SU-DHL-6 (cell line): ENCODE results near the gene SCN9A.

Experiments used
- H2AFZ ChIP-seq: fragments of 200-600 bp; sonication (generic); 2 replicates; pipeline ENCODE4 v1.6.1; 2014; ENCODE audit warnings: low read depth, mild to moderate bottlenecking, moderate library complexity, mixed read lengths, antibody characterized with exemption, low read length; ENCODE audit not compliant: severe bottlenecking
- H3F3A ChIP-seq: fragments of 200-600 bp; shearing (Covaris generic); 2 replicates; pipeline ENCODE4 v1.6.0; 2016; ENCODE audit warnings: antibody characterized with exemption, mild to moderate bottlenecking; ENCODE audit not compliant: insufficient read depth
- H3K27ac ChIP-seq: fragments of 200-600 bp; sonication (generic); 2 replicates; pipeline ENCODE4 v1.5.1; 2016; ENCODE audit warnings: low read depth, mild to moderate bottlenecking, low read length, moderate library complexity, mixed read lengths
- H3K27me3 ChIP-seq: fragments of 200-600 bp; sonication (generic), shearing (Covaris generic); 2 replicates; pipeline ENCODE4 v1.6.0; 2014; ENCODE audit warnings: mild to moderate bottlenecking, low read length
- H3K36me3 ChIP-seq: fragments of 200-600 bp; sonication (generic); 2 replicates; pipeline ENCODE4 v1.6.1; 2014; ENCODE audit warnings: mild to moderate bottlenecking, low read length, mixed read lengths
- H3K4me2 ChIP-seq: fragments of 300-600, 200-600 bp; shearing (Covaris generic), sonication (generic); 2 replicates; pipeline ENCODE4 v1.6.0; 2014; ENCODE audit warnings: low read length, low read depth, mild to moderate bottlenecking; ENCODE audit not compliant: poor library complexity, severe bottlenecking
- H3K4me3 ChIP-seq: fragments of 200-600 bp; sonication (generic); 2 replicates; pipeline ENCODE4 v1.5.1; 2014; ENCODE audit warnings: antibody characterized with exemption, low read length, mild to moderate bottlenecking, mixed read lengths; ENCODE audit not compliant: insufficient read depth, poor library complexity, severe bottlenecking
- H3K79me2 ChIP-seq: fragments of 200-600 bp; sonication (generic); 2 replicates; pipeline ENCODE4 v1.6.1; 2014; ENCODE audit warnings: mild to moderate bottlenecking, low read length, moderate library complexity; ENCODE audit not compliant: insufficient read depth
- H3K9ac ChIP-seq: fragments of 200-600 bp; sonication (generic); 2 replicates; pipeline ENCODE4 v1.7.0; 2014; ENCODE audit warnings: mild to moderate bottlenecking, low read length
- H3K9me2 ChIP-seq: fragments of 200-600 bp; sonication (generic); replicated peaks from 2 replicates; pipeline ENCODE4 v1.6.1; 2014; ENCODE audit warnings: low read length; ENCODE audit not compliant: insufficient read depth
- H3K9me3 ChIP-seq: fragments of 200-600 bp; sonication (generic); 2 replicates; pipeline ENCODE4 v1.6.1; 2014; ENCODE audit warnings: low read length, mixed read lengths; ENCODE audit not compliant: insufficient read depth
- H4K20me1 ChIP-seq: fragments of 200-600 bp; sonication (generic); 2 replicates; pipeline ENCODE4 v1.6.1; 2014; ENCODE audit warnings: low read depth, mild to moderate bottlenecking, antibody characterized with exemption, low read length, moderate library complexity, mixed read lengths
- EZH2phosphoT487 ChIP-seq: fragments of 200-600 bp; sonication (generic), shearing (Covaris generic); conservative IDR thresholded peaks from 2 replicates; pipeline ENCODE4 v1.6.1; 2018; ENCODE audit warnings: mild to moderate bottlenecking, antibody characterized with exemption, low read length, moderate library complexity, mixed read lengths
- TF ChIP-seq, protein P1 (sequence below): fragments of 200-600 bp; sonication (generic); IDR thresholded peaks from one replicate; pipeline ENCODE4 v1.5.1; 2017; ENCODE audit warnings: antibody characterized with exemption, mild to moderate bottlenecking, low read length, moderate library complexity; ENCODE audit not compliant: insufficient read depth, poor library complexity, severe bottlenecking

Gene SCN9A

DNA sequence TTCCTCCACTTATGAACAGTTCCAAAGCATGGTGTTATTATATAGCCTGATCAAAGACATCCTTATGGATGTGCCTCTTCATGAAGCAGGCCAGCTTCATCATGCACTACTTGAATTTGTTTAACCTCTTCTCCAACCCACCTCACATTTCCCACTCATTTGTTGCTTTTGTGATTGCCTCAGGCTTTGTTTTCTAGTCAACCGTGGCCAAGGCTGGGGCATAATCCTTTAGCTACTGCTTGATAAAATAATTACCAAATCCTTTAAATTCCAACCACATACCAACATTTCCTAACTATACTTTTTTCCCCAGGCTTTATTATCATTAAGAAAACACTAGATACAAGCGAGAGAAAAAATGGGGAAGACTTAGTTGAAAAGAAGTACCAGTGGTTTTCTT is 208.3 kb downstream of the SCN9A start:
- H3K27me3 ChIP-seq, result no peaks in the 10 kb centered on the region
- no peaks in the 10 kb centered on the region for H3F3A ChIP-seq
- no peak overlapping the region for H3K4me3 ChIP-seq
- no peaks in the 10 kb centered on the region; the same call in 1 of the 2 replicates for H4K20me1 ChIP-seq
- no peak overlapping the region for H3K27ac ChIP-seq
- H3K9me2 ChIP-seq, result no peaks in the 10 kb centered on the region
- H3K4me2 ChIP-seq, result no peak overlapping the region
- H3K79me2 ChIP-seq, result no peaks in the 10 kb centered on the region
- H3K36me3 ChIP-seq, result no peaks in the 10 kb centered on the region
- H2AFZ ChIP-seq, result no peak overlapping the region
- TF ChIP-seq EZH2phosphoT487, result no peak
- TF ChIP-seq, protein P1, sequence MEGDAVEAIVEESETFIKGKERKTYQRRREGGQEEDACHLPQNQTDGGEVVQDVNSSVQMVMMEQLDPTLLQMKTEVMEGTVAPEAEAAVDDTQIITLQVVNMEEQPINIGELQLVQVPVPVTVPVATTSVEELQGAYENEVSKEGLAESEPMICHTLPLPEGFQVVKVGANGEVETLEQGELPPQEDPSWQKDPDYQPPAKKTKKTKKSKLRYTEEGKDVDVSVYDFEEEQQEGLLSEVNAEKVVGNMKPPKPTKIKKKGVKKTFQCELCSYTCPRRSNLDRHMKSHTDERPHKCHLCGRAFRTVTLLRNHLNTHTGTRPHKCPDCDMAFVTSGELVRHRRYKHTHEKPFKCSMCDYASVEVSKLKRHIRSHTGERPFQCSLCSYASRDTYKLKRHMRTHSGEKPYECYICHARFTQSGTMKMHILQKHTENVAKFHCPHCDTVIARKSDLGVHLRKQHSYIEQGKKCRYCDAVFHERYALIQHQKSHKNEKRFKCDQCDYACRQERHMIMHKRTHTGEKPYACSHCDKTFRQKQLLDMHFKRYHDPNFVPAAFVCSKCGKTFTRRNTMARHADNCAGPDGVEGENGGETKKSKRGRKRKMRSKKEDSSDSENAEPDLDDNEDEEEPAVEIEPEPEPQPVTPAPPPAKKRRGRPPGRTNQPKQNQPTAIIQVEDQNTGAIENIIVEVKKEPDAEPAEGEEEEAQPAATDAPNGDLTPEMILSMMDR, result no peak
- no peak overlapping the region for H3K9ac ChIP-seq
- no peaks in the 10 kb centered on the region for H3K9me3 ChIP-seq

DNA sequence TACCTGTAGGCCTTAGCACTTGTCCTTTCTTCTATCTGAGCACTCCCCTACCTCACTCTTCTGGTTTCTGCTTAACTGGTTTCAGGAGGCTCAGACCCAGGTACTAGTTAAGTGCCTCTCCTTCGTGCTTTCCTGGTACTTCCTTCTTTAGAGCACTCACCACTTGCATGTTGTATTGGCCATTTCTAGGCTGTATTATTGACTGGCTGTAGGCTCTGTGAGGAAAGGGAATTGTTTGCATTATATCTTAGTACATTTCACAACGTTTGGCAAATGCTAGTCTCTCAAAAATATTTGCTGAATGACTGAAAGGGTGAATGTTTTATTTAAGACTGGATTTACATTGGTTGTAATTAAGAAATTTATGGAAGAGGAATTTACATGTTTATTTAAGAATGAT is 212.0 kb downstream of the SCN9A start:
- TF ChIP-seq EZH2phosphoT487, result no peak
- TF ChIP-seq, protein P1, result no peak
- H3K4me3 ChIP-seq, result no peak overlapping the region
- H3K4me2 ChIP-seq, result no peak overlapping the region
- H3K79me2 ChIP-seq, result no peaks in the 10 kb centered on the region
- no peaks in the 10 kb centered on the region for H3K9me3 ChIP-seq
- no peaks in the 10 kb centered on the region for H3K36me3 ChIP-seq
- H2AFZ ChIP-seq, result no peak overlapping the region
- H3K27me3 ChIP-seq, result no peaks in the 10 kb centered on the region
- H3K9me2 ChIP-seq, result no peaks in the 10 kb centered on the region
- H4K20me1 ChIP-seq, result no peaks in the 10 kb centered on the region; the same call in 1 of the 2 replicates
- no peak overlapping the region for H3K9ac ChIP-seq
- H3F3A ChIP-seq, result no peaks in the 10 kb centered on the region
- no peak overlapping the region for H3K27ac ChIP-seq

- H3K27me3 ChIP-seq, result no peaks in the 10 kb centered on the region
- H3K27ac ChIP-seq, result no peak overlapping the region
- no peak overlapping the region for H3K9ac ChIP-seq
- TF ChIP-seq, protein P1, result no peak
- no peak for TF ChIP-seq EZH2phosphoT487
- H3K4me2 ChIP-seq, result no peak overlapping the region
- H3K9me2 ChIP-seq, result no peaks in the 10 kb centered on the region
- H3K4me3 ChIP-seq, result no peak overlapping the region
- H3K9me3 ChIP-seq, result no peaks in the 10 kb centered on the region
- no peaks in the 10 kb centered on the region for H3K36me3 ChIP-seq
- H3K79me2 ChIP-seq, result no peaks in the 10 kb centered on the region
- H3F3A ChIP-seq, result no peaks in the 10 kb centered on the region
- H2AFZ ChIP-seq, result no peak overlapping the region
- no peaks in the 10 kb centered on the region for H4K20me1 ChIP-seq
These were observed 217.2 kb downstream of the SCN9A start for GRCh38 chr2:166158546-166158945.

DNA sequence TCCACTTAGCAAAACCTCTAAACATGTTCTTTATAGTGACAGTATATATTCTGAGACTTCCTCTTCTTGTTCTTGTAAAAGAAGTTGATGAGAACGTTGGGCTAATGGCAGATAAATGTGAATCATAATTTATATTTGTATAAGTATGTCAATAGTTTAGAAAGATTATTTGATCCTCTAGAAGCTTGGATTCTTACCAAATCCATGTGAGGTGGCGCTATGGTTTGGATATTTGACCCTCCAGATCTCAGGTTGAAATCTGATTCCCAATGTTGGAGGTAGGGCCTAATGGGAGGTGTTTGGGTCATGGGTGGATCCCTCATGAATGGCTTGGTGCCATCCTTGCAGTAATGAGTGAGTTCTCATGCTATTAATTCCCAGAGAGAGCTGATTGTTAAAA is 218.2 kb downstream of the SCN9A start:
- Histone ChIP-seq H2AFZ (no peak overlapping the region), H3K79me2 (no peaks in the 10 kb centered on the region), H3K27me3 (no peaks in the 10 kb centered on the region), H3K27ac (no peak overlapping the region), H3K36me3 (no peaks in the 10 kb centered on the region), H3K4me2 (no peak overlapping the region), H3K9me3 (no peaks in the 10 kb centered on the region), H3K9ac (no peak overlapping the region), H3F3A (no peaks in the 10 kb centered on the region), H4K20me1 (no peaks in the 10 kb centered on the region), H3K4me3 (no peak overlapping the region), H3K9me2 (no peaks in the 10 kb centered on the region)
- no peak for TF ChIP-seq EZH2phosphoT487
- TF ChIP-seq, protein P1, result no peak
